Measurements from ENCODE around the gene PJVK. TPM values are rescaled to one million over a fixed set of nuclear protein-coding genes. Genes with fewer than 3 reads are reported as not detected.
"Not testable (repeated sequence)": the region's sequence is repeated elsewhere in the genome, so short reads cannot be mapped to it uniquely, and the experiment has no call there.

PJVK gene
- 2.4 TPM for total RNA-seq

GRCh38 chr2:178450774-178451525 lies at the start of gene PJVK, which contains the start of gene PRKRA:
Gene PJVK, plus strand, starts transcription at chr2:178451378. Its CDS starts 2,032 bp downstream, at chr2:178453410.
Gene PRKRA, minus strand, starts transcription at chr2:178451175. Its CDS starts 145 bp downstream, at chr2:178451030.
- FAIRE-seq (no peak), DNase-seq (ENCODE audit: low spot score in 2 of 2) (peak; percentile 95 to 96)

DNA sequence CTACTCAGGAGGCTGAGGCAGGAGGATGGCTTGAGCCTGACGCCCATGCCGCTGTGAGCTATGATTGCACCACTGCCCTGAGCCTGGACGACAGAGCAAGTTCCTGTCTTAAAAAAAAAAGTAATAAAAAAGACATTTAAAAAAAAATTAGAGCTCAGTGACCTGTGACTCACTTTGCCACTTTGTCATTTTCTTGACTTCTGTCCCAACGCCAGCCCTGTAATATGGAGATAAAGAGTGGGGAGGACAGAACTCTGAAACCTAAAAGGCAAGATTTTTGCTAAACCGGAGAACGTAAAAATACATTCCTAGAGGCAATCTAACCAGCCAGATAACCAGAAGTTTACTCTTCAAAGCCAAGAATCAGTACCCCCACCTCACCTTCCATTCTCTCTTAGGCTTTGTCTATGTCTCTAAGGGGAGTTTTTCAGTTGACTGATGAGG lies 49.2 kb upstream of the PJVK start:
- no peak for DNase-seq (ENCODE audit: low spot score in 2 of 2)
- FAIRE-seq, result no peak

DNA sequence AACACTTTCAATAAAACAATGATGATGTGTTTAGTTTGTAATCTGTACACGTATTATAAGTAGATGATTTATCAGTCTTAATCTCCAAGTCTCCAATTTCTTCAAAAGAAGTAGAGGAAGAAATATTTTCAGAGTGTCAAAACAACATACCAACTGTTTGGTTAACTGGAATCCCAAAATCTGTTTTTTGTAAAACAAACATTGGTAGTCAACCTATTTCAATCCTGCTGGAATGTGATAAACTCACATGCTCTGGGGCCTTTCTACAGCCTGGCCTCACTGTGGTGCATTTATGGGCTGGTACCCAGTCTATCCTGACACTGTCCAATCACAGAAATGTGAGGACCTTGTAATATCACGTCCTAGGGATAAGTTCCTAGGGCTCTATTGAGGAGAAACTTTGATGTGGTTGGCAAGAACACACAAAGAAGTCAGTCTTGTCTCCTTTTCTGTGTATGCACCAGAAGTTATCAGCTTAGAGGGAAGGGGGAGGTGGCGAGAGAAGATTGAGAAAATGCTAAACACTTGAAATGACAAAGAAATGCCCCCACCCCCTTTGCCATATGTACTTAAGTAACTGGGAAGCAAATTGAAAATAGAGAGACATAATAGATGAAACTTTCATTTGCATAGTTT lies 47.4 kb upstream of the PJVK start:
- FAIRE-seq, result no peak
- DNase-seq (ENCODE audit: low spot score in 2 of 2), result no peak

DNA sequence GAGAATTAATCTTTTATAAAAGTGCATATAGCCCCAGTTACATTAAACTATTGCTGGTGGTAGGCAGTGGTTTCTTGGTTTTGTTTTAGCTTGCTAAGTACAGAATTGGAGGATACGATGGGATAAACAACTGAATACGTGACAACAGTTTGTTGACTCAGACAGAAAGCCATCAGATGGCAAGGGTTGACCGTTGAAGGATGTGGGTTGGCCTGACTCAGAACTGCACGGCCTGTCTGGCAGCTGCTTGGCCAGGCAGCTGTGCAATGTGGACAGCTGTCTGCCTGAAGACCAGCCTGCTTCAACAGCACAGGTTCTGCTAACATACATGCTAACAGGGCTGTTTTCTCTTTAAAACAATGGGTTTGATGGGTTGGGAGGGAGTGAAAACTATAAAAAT lies 46.8 kb upstream of the PJVK start:
- DNase-seq (ENCODE audit: low spot score in 2 of 2) (peak in 1 of 2 donors; percentile 7), FAIRE-seq (no peak)

DNA sequence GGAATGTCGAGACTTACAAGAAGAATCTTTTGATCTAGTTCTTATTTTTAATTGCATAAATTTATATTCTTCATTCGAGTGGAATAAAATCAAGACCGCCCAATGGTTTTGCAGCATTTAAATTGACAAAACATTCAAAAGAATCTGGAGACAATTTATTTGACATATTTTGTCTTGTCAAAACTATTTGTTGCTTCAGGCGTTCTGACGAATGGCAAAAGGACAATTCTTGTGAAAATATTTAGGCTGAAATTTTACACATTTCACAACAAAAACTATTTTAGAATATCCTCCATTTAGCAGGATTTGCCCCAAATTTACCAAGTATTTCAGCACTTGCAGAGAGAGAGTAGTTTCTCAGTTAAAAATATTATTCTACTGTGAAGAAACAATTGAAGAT lies 41.9 kb upstream of the PJVK start:
- DNase-seq (ENCODE audit: low spot score in 2 of 2), result no peak
- FAIRE-seq, result no peak

DNA sequence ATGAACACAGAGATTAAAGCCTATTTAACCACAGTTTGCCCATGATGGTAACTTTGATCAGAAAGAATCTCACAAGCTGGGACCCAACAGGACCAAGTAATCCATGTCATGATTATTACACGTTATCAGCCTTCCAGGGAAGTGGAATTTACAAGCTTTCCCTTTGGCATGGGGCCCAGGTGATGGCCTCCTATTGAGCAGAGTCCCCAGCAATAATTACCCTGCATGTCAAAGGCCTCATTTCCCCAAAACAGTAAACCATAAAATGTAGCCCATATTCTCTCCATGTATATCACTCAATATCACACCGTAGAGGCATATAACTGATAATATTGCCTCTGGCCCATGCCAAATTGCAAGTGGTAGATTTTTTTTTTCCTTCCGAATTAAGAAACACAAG lies 39.1 kb upstream of the PJVK start:
- no peak for FAIRE-seq
- no peak for DNase-seq (ENCODE audit: low spot score in 2 of 2)

GRCh38 chr2:178412453-178412852 lies 38.7 kb upstream of the PJVK start:
- not testable (repeated sequence) for DNase-seq (ENCODE audit: low spot score in 2 of 2); FAIRE-seq

GRCh38 chr2:178413472-178414265 lies 37.5 kb upstream of the PJVK start:
- no peak for FAIRE-seq
- peak; percentile 19 to 37 for DNase-seq (ENCODE audit: low spot score in 2 of 2)

DNA sequence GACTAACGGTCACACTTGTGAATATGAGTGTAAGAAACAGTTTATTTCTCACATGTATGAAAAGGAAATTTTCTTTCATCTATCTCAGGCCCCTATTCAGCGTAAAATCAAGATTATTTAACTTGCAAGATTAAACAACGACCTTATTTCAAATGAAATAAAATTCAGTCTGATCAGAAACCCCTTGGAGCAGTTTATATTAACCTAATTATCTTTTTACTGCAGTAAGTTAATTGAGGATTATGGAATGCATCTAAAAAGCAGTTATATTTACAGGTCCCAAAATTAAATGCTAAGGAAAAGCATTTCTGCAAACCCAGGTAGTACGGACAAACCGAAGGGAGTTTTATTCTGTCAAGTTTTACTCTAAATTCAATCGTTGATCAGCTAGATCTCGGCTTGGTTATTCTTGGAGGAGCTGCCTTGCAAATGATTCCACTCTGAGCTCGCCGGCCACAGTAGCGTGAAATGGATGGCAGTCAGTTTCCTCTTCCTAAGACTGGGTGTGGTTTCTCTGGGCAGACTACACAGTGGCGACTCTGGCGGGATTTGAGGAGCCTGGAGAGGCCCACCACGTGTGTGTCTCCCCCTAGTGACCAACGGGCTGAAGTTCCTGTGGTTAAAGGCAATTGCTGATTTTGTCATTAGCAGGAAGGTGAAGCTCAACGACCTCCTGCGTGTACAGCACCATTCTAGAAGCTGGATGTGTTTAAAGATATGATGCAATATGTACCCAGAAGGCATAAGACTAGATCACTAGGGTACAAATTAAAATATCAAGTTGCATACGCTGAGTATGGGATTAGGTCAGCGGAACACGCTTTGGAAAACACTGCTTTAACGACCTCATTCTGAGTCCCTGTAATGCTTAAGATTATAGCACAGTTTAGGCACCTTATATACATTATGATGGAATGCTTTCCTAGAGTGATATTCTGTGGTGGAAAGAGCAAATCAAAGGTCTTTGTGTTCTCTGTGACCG lies 36.6 kb upstream of the PJVK start:
- DNase-seq (ENCODE audit: low spot score in 2 of 2) (peak; percentile 50 to 66), FAIRE-seq (no peak)

DNA sequence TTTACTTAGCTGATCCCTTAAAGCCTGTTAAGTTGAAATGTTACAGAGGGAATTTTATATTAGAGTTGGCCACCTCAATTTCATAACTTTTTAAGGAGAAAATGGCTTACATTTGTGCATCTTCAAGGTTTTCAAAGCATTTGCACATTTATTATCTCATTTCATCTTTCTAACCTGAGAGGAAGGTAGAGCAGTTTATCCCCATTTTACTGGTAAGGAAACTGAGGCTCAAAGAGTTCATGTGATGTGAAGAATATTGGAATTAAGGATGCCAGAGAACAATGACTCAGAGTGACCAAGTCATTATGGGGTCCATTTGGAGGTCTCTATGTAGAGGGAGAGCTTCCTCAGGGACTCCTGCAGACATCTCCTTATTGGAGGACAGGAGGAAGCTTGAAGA lies 35.2 kb upstream of the PJVK start:
- FAIRE-seq (no peak), DNase-seq (ENCODE audit: low spot score in 2 of 2) (no peak)

DNA sequence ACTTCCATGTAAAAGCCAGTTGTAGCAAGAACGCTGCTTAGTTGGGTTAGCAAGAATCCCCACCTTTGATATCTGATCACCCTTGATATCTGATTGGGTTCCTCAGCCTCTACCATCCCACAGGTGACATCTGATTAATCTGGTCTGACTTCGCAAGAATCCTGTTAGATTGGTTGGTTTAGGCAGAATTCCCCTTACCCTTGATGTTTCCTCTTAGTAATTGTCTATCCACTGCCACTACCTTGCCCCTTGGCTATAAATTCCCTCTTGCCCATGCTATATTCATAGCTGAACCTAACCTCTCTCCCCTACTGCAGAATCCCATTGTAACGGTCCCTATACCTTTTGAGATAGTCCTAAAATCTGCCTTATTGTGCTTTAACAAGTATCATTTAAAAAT lies 33.3 kb upstream of the PJVK start:
- no peak for FAIRE-seq
- no peak for DNase-seq (ENCODE audit: low spot score in 2 of 2)

GRCh38 chr2:178418426-178418825 lies 32.8 kb upstream of the PJVK start:
- FAIRE-seq (no peak), DNase-seq (ENCODE audit: low spot score in 2 of 2) (no peak)

DNA sequence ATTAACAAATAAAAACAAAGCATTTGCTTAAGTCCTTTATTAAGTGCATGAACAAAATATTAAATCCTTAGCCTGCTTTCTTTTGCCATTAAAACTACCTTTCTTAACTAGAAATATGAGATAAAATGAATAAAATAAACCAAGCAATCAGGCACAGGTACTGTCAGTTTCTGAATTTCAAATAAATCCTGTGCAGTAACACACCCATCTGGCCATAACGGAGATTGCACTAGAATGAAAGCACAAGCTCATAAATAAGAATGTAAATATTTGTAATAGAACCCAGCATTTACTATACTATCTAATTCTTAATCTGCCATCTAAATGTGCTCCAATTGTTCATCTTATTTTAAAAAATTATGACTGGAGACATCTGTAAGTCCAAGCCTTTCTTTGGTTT lies 32.1 kb upstream of the PJVK start:
- FAIRE-seq (no peak), DNase-seq (ENCODE audit: low spot score in 2 of 2) (no peak)

DNA sequence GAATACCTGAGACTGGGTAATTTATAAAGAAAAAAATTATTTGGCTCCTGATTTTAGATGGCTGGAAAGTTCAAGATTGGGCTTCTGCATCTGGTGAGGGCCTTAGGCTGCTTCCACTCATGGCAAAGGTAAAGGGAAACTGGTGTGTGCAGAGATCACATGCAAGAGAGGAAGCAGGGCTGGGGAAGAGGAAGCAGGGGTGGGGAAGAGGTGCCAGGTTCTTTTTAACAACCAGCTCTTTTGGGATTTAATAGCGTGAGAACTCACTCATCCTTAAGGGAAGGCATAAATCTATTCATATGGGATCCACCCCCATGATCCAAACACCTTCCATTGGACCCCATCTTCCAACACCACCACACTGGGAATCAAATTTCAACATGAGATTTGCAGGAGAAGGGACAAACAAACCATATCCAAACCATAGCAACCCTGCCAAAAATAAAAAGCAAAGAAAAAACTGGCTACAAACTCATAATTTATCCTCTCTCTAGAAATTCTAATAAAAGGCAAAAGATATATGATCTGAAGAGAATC lies 30.6 kb upstream of the PJVK start:
- no peak for FAIRE-seq
- DNase-seq (ENCODE audit: low spot score in 2 of 2), result no peak

DNA sequence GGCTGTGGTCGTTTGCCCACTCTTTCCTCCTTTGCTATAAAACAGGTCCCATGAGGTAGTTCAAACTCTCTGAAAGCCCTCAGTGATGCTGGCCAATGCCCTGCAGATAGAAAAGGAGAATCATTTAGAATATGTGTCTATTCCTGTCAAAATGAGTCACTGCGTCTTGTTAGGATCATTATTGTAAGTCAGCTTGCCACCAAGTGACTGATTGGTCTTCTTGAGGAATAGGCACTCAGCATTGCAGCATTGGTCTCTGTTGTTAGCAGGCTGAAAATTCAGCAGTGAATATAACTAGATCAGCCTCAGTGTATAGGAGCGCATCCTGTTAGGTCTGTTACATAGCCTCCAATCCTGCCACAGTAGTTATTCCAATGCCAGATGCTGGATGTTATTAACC lies 29.1 kb upstream of the PJVK start:
- DNase-seq (ENCODE audit: low spot score in 2 of 2) (no peak), FAIRE-seq (no peak)

- not testable (repeated sequence) for DNase-seq (ENCODE audit: low spot score in 2 of 2); FAIRE-seq
Observed at GRCh38 chr2:178423746-178424145, 27.4 kb upstream of the PJVK start.

GRCh38 chr2:178425255-178425827 lies 25.8 kb upstream of the PJVK start:
- no peak for FAIRE-seq
- DNase-seq (ENCODE audit: low spot score in 2 of 2), result no peak

DNA sequence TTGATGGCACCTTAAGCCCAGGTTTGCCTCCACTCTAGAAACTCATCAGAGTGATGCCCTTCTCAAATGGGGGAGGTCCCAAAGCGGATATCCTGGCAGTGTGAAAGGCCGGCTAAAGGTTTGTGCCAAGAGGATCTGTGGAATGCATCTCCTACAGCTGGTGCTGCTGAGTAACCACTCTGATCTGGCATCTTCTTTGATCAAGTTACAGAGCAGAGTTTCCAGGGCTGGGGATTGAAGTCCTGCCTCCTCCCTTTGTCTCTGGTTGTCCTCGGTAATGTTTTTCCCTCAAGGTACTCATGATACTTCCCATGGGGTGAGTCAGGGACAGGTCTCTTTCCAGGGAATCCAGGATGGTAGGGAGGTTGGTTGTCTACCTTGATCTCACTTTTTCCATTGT lies 24.8 kb upstream of the PJVK start:
- no peak for DNase-seq (ENCODE audit: low spot score in 2 of 2)
- FAIRE-seq, result no peak

GRCh38 chr2:178427458-178427857 lies 23.7 kb upstream of the PJVK start:
- DNase-seq (ENCODE audit: low spot score in 2 of 2), result no peak
- FAIRE-seq, result no peak

Data from frontal cortex (tissue), 4 donors.